Ishikawa (cell line): ENCODE data around the gene TTF1.

Experiments
- CEBPB ChIP-seq: IDR thresholded peaks from 2 replicates; pipeline ENCODE4 v1.6.1; 2012
- CREB1 ChIP-seq: IDR thresholded peaks from 2 replicates; pipeline ENCODE4 v1.6.1; 2012; ENCODE audit warnings: low read depth
- EP300 ChIP-seq: IDR thresholded peaks from 2 replicates; pipeline ENCODE4 v1.6.1; 2012; ENCODE audit warnings: borderline replicate concordance
- FOXM1 ChIP-seq: IDR thresholded peaks from 2 replicates; pipeline ENCODE4 v1.6.1; 2012; ENCODE audit warnings: low read depth, borderline replicate concordance
- MAX ChIP-seq: IDR thresholded peaks from 2 replicates; pipeline ENCODE4 v1.6.1; 2012
- NFIC ChIP-seq: IDR thresholded peaks from 2 replicates; pipeline ENCODE4 v1.6.1; 2012
- RAD21 ChIP-seq: IDR thresholded peaks from 2 replicates; pipeline ENCODE4 v1.6.1; 2012; ENCODE audit warnings: low read depth
- REST ChIP-seq: IDR thresholded peaks from 2 replicates; pipeline ENCODE4 v1.6.1; 2012; ENCODE audit warnings: low read depth, mild to moderate bottlenecking
- TAF1 ChIP-seq: IDR thresholded peaks from 2 replicates; pipeline ENCODE4 v1.6.1; 2012; ENCODE audit warnings: low read depth, mild to moderate bottlenecking
- USF1 ChIP-seq: IDR thresholded peaks from 2 replicates; pipeline ENCODE4 v1.6.1; 2012
- YY1 ChIP-seq: IDR thresholded peaks from 2 replicates; pipeline ENCODE4 v1.6.1; 2012; ENCODE audit warnings: low read depth

DNA sequence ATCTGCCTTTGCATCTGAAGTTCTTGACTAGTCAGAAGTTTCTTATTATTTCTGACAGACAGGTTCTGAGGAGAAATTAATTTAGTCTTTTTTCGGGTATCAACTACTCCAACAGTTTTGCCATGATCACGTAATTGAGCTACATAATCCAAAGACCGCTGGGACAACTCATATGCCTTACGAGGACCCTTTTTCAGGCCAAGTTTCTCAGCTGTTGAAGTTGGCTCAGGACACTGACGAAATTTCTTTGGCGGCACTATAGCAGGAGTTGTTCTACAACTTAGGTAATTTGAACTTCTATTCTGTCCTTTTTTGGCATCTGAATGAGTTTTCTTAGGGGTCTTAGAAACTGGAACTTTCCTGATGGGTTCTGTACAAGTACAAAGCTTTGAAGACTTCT lies 79.1 kb downstream of the TTF1 start:
- TF ChIP-seq MAX, result no peak
- TF ChIP-seq YY1, result no peak
- TF ChIP-seq EP300, result no peak
- TF ChIP-seq REST, result no peak
- no peak for TF ChIP-seq TAF1
- TF ChIP-seq RAD21, result no peak
- no peak for TF ChIP-seq USF1
- TF ChIP-seq CEBPB, result no peak
- TF ChIP-seq FOXM1, result no peak
- TF ChIP-seq CREB1, result no peak
- TF ChIP-seq NFIC, result no peak
